ENCODE data around the gene MAG. TPM values are rescaled to one million over a fixed set of nuclear protein-coding genes. Genes with fewer than 3 reads are reported as not detected.

The MAG gene
- total and polyA plus RNA-seq, 9 of the 15 experiments (the other 6 are each of a cell fraction or from before 2014, with no cell fraction given), result 0.11 to 10.0 (median 1.6) TPM

- TF ChIP-seq PKNOX1 (IDR thresholded peaks at IDR 0.05) (peak; percentile 5; the same call in 1 of the 2 replicates), RB1 (IDR thresholded peaks at IDR 0.05; ENCODE audit: low read depth) (no peak), NCOA6 (IDR thresholded peaks at IDR 0.05) (no peak), ZNF830 (CRISPR knock-in tag; IDR thresholded peaks at IDR 0.05) (0 out of 2 replicates have a peak, but pooled peaks have one; percentile 77), ZNF143 (CRISPR knock-in tag; IDR thresholded peaks at IDR 0.05) (no peak), ZNF717 (CRISPR knock-in tag; IDR thresholded peaks at IDR 0.05) (peak; percentile 60; the same call in 1 of the 2 replicates), ZBTB26 (CRISPR knock-in tag; IDR thresholded peaks at IDR 0.05) (no peak), CREB3L1 (IDR thresholded peaks at IDR 0.05; ENCODE audit: borderline replicate concordance, low read depth) (peak; percentile 49; the same call in 1 of the 2 replicates), PTRF (tag; IDR thresholded peaks at IDR 0.05) (peak; percentile 5; the same call in 1 of the 2 replicates), ZNF197 (CRISPR knock-in tag; IDR thresholded peaks at IDR 0.05; ENCODE audit: low read depth) (peak; percentile 61), MAZ (CRISPR knock-in tag; conservative IDR thresholded peaks at IDR 0.05 in 1 of 2, IDR thresholded peaks at IDR 0.05 in 1 of 2) (peak; percentile 46 to 78; a peak in 3 of 4 replicates), HDAC2 (IDR thresholded peaks at IDR 0.05) (0 out of 2 replicates have a peak, but pooled peaks have one; percentile 39), DEAF1 (CRISPR knock-in tag; IDR thresholded peaks at IDR 0.05) (no peak), LARP7 (IDR thresholded peaks at IDR 0.05) (no peak), HDAC1 (IDR thresholded peaks at IDR 0.05) (peak in 1 of 2 experiments; percentile 43; a peak in 2 of 4 replicates), ARID3B (CRISPR knock-in tag; IDR thresholded peaks at IDR 0.05; ENCODE audit: borderline replicate concordance) (no peak)
These were observed 17.7 kb downstream of the MAG start (continued) for GRCh38 chr19:35309481-35310279.

Measured in K562 (cell line).